ENCODE data around the gene TBPL2.
"Not testable (repeated sequence)": the region's sequence is repeated elsewhere in the genome, so short reads cannot be mapped to it uniquely, and the experiment has no call there.

DNA sequence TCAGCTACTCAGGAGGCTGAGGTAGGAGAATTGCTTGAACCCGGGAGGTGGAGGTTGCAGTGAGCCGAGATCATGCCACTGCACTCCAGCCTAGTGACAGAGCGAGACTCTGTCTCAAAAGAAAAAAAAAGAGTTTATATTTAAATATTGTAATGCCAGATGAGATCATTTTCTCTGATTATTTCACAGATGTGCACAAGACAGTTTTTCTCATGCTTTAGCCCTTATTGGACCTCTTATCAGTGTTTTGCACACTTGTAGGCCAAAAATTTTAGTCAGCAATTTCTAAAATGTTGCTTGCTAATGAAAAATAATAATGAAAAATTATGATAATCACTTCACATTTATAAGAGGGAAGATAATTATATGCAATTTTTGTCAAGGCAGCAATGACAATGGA, 36.0 kb upstream of the TBPL2 start:
- TF ChIP-seq CTCF (IDR thresholded peaks at IDR 0.05); POLR2AphosphoS5 (IDR thresholded peaks at IDR 0.05; ENCODE audit: insufficient read depth in 1 of 2, low read depth in 1 of 2): not testable (repeated sequence)
